Measurements from ENCODE around the gene CD9. TPM values are rescaled to one million over a fixed set of nuclear protein-coding genes. Genes with fewer than 3 reads are reported as not detected.

The CD9 gene
- total and polyA plus RNA-seq, 12 donors: 14.9 to 461 (median 276) TPM

DNA sequence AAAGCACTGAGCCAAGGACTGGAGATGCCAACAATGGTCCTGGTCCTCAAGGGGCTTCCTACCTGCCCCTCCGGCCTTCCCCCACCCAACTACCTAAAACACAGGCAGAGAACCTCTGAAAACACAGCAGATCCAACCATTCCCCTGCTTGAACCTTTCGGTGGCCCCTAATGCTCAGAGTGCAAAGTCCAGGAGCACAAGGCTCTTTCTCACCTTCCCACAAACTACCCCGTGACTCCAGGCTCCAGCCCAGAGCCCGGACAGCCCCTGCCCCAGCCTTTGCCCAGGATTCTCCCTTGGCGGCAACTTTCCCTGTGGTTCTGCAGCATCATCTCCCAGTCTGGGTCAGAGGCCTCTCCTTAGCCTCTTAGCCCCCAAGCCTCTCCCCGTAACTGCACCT, 1.6 kb upstream of the CD9 start:
- Histone ChIP-seq H3K27me3 (no peaks in the 10 kb centered on the region), H3K36me3 (replicated peaks in 1 of 2) (no peaks in the 10 kb centered on the region), H3K4me3 (no peak overlapping the region), H3K4me1 (replicated peaks in 1 of 2) (peaks cover 19 to 40% of the 10 kb centered on the region in 2 donors), H3K27ac (peak overlapping the region in 3 of 5 donors; percentile 13 to 93 (median 78)), H3K9me3 (replicated peaks in 1 of 3) (no peaks in the 10 kb centered on the region)
- TF ChIP-seq, protein P1, sequence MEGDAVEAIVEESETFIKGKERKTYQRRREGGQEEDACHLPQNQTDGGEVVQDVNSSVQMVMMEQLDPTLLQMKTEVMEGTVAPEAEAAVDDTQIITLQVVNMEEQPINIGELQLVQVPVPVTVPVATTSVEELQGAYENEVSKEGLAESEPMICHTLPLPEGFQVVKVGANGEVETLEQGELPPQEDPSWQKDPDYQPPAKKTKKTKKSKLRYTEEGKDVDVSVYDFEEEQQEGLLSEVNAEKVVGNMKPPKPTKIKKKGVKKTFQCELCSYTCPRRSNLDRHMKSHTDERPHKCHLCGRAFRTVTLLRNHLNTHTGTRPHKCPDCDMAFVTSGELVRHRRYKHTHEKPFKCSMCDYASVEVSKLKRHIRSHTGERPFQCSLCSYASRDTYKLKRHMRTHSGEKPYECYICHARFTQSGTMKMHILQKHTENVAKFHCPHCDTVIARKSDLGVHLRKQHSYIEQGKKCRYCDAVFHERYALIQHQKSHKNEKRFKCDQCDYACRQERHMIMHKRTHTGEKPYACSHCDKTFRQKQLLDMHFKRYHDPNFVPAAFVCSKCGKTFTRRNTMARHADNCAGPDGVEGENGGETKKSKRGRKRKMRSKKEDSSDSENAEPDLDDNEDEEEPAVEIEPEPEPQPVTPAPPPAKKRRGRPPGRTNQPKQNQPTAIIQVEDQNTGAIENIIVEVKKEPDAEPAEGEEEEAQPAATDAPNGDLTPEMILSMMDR (IDR thresholded peaks at IDR 0.05): no peak
- no peak for TF ChIP-seq POLR2A (IDR thresholded peaks at IDR 0.05)
- WGBS, 4 donors: 95 to 99% (median 97%) methylated on average over 6 of the region's 6 CpGs
- no peak for DNase-seq
- intact Hi-C loops (cut with DNase I): loop anchor here (2.0 to 5.0 kb wide), 2 partner anchors 34 to 80 kb away; no protein-coding TSS in a partner anchor

DNA sequence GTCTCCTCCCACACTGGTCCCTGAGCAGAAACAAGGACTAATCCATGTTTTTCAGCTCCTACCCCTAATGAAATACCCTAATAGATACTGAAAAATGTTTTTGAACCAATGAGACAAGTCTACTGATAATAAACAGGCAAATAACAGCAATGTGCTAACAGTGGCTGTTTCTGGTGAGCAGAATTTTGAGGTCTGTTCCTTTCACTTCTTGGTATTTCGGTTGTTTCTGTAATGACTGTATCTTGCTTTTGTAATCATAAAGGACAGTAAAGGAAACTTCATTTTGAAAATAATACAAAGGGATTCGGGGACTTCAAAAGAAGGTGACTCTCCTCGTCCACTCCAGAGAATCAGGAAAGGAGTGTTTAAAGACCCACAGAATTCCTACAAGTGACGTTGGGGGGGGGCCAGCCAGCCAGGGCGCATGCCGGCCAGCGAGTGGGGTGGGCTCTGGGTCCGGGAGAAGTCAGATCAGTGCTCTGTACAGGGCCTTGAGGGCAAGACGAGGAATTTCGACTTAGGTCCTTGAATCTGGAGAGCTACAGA, 1.1 kb upstream of the CD9 start:
- TF ChIP-seq, protein P1 (IDR thresholded peaks at IDR 0.05): no peak
- no peak for TF ChIP-seq POLR2A (IDR thresholded peaks at IDR 0.05)
- DNase-seq: no peak
- intact Hi-C loops (cut with DNase I): loop anchor here (2.0 to 5.0 kb wide), 2 partner anchors 33 to 80 kb away; no protein-coding TSS in a partner anchor
- H3K4me1 ChIP-seq (replicated peaks in 1 of 2): peaks cover 22 to 45% of the 10 kb centered on the region in 2 donors
- no peaks in the 10 kb centered on the region for H3K36me3 ChIP-seq (replicated peaks in 1 of 2)
- no peaks in the 10 kb centered on the region for H3K27me3 ChIP-seq
- no peaks in the 10 kb centered on the region for H3K9me3 ChIP-seq (replicated peaks in 1 of 3)
- H3K27ac ChIP-seq: peak overlapping the region; percentile 15 to 93 (median 82)
- WGBS, 4 donors: 51 to 69% (median 61%) methylated on average over 10 of the region's 10 CpGs
- H3K4me3 ChIP-seq: peak overlapping the region in 1 of 4 donors; percentile 97

GRCh38 chr12:6199531-6200255, 507 bp upstream of the CD9 start:
- Histone ChIP-seq H3K9me3 (replicated peaks in 1 of 3) (no peaks in the 10 kb centered on the region), H3K27me3 (no peaks in the 10 kb centered on the region), H3K4me1 (replicated peaks in 1 of 2) (peaks cover 27 to 51% of the 10 kb centered on the region in 2 donors), H3K36me3 (replicated peaks in 1 of 2) (no peaks in the 10 kb centered on the region), H3K27ac (peak overlapping the region; percentile 78 to 93 (median 82)), H3K4me3 (peak overlapping the region in 2 of 4 donors; percentile 77 to 97)
- WGBS, 4 donors: 14 to 22% (median 20%) methylated on average over 20 to 42 of the region's 42 CpGs
- intact Hi-C loops (cut with DNase I): loop anchor here (2.0 to 5.0 kb wide), 2 partner anchors 33 to 79 kb away; no protein-coding TSS in a partner anchor
- TF ChIP-seq, protein P1 (IDR thresholded peaks at IDR 0.05): no peak
- peak in 1 of 2 donors; percentile 25 for TF ChIP-seq POLR2A (IDR thresholded peaks at IDR 0.05)
- DNase-seq: peak; percentile 45 to 69 (median 52)

DNA sequence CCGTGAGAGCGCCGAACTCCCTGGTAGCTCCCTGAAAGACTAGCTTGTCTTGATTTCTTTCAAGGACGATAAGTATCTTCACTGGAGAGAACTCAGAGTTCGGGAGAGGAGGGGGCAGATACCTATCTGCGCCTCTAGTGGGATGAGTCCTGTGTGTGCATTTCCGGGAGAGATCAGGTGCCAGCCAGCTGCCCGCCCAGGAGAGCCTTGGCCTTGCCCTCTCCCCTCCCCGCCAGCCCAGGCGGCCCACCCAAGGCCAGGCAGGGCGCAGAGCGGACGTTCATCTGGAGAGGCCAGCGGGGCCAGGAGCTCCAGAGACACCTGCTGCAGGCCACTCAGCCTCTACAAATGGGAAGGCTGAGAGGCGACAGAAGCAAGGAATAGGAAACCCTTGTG, 1.0 kb downstream of the CD9 start:
- H3K36me3 ChIP-seq (replicated peaks in 1 of 2): no peaks in the 10 kb centered on the region
- H3K9me3 ChIP-seq (replicated peaks in 1 of 3): no peaks in the 10 kb centered on the region
- TF ChIP-seq POLR2A (IDR thresholded peaks at IDR 0.05): peak in 1 of 2 donors; percentile 55
- TF ChIP-seq, protein P1 (IDR thresholded peaks at IDR 0.05): peak in 3 of 6 experiments; percentile 11 to 16 (median 16)
- DNase-seq: peak; percentile 52 to 73 (median 65)
- H3K27ac ChIP-seq: peak overlapping the region in 4 of 5 donors; percentile 71 to 93 (median 85)
- intact Hi-C loops (cut with DNase I): no loop called here
- 7 to 28% (median 19%) methylated on average over 5 to 15 of the region's 15 CpGs for WGBS, 4 donors
- H3K27me3 ChIP-seq: no peaks in the 10 kb centered on the region
- H3K4me1 ChIP-seq (replicated peaks in 1 of 2): peaks cover 39 to 62% of the 10 kb centered on the region in 2 donors
- H3K4me3 ChIP-seq: peak overlapping the region in 3 of 4 donors; percentile 77 to 97 (median 91)
